ENCODE measurements around the gene SIAH2.

The SIAH2 gene

DNA sequence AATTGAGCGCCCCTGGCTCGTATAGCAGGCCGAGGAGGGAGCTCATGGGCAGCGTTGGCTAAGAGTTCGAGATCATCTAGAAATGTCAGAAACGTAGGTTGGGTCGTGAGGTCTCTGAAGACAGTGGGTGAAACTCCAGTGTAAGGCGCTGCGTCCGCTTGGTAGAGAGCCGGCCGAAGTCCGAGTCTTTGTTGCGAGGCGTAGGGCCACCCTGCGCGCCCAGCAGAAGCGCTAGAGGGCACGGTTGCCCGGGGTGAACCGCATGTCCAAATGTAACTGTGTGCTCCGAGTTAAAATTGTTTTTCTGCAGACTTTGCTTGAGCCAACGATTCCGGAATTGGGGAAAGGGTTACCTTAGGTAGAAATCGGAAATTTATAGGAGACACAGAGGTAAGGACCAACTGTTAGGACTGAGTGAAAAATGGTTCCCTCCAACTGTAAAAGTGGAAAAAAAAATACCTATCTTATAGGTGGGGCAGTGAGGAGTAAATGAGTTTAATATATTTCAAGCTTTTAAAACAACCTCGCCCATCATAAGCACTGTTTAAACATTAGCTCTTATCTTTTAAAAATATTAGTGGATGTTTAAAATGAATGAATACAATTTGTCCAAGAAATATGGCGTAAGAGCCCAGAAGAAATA is 993 bp upstream of the SIAH2 start:
- Histone ChIP-seq H4K91ac (ENCODE audit: low read depth, low read length) (peak overlapping the region; percentile 87), H3K27me3 (ENCODE audit: insufficient read depth, low read length) (no peaks in the 10 kb centered on the region), H3K27ac (ENCODE audit: low read depth, low read length) (peak overlapping the region; percentile 97), H3K4me3 (ENCODE audit: low read depth, low read length) (peak overlapping the region; percentile 80), H3K79me2 (ENCODE audit: control insufficient read depth, insufficient read depth, low read length, poor library complexity) (peaks cover 19% of the 10 kb centered on the region), H3K18ac (ENCODE audit: low read length) (peak overlapping the region; percentile 90), H3K79me1 (ENCODE audit: low read length) (peaks cover 19% of the 10 kb centered on the region), H4K8ac (ENCODE audit: low read depth, low read length) (peak overlapping the region; percentile 96), H2AFZ (ENCODE audit: insufficient read depth, low read length, poor library complexity) (peak overlapping the region; percentile 9), H3K36me3 (ENCODE audit: control insufficient read depth in 1 of 2, insufficient read depth in 2 of 2, low read length in 2 of 2) (peaks cover 0 to 6% of the 10 kb centered on the region in 2 experiments), H3K9ac (ENCODE audit: low read length) (peak overlapping the region; percentile 62), H3K4me1 (ENCODE audit: control insufficient read depth in 1 of 2, insufficient read depth in 2 of 2, low read length in 2 of 2) (peaks cover 8 to 10% of the 10 kb centered on the region in 2 experiments), H2BK5ac (ENCODE audit: low read depth, low read length, poor library complexity) (peak overlapping the region; percentile 82), H3K4me2 (ENCODE audit: low read length) (peak overlapping the region; percentile 84), H3K23ac (ENCODE audit: low read length) (no peak overlapping the region), H3K9me3 (ENCODE audit: insufficient read depth, low read depth, low read length) (no peaks in the 10 kb centered on the region), H2AK5ac (ENCODE audit: low read length) (no peak overlapping the region), H3K14ac (ENCODE audit: low read length) (peak overlapping the region; percentile 69), H3K4ac (ENCODE audit: low read depth, low read length) (peak overlapping the region; percentile 26), H2BK120ac (ENCODE audit: insufficient read depth, low read length, poor library complexity) (peak overlapping the region; percentile 87), H2BK12ac (ENCODE audit: low read length) (peak overlapping the region; percentile 19), H4K12ac (ENCODE audit: low read depth, low read length) (peak overlapping the region; percentile 94)
- peak; percentile 50 to 67 for DNase-seq
- no CpG with 5 or more reads among the region's 27 CpGs for WGBS (ENCODE audit: extremely low coverage, insufficient coverage, insufficient read length)

DNA sequence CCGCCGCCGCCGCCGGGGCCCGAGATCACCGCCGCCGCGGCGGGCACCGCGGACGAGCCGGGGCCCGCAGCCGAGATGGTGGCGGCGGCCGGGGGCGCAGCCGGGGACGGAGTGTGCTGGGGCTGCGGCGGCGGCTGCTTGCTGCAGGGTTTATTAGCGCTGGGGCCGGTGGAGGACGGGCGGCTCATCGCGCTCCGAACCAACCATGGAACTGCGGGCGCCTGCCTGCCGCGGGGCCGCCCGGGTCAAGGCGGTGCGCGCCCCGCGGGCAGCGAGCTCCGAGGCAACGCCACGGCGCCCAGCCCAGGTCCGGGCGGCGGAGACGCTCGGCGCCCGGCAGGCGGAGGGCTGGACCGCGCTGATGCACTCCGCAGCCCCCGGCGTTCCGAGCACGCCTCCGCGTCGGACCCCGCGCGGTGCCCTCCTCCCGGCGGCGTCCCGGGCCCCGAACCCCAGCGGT is 277 bp downstream of the SIAH2 start:
- Histone ChIP-seq H4K8ac (ENCODE audit: low read depth, low read length) (peak overlapping the region; percentile 91), H3K4me3 (ENCODE audit: low read depth, low read length) (peak overlapping the region; percentile 94), H3K23ac (ENCODE audit: low read length) (no peak overlapping the region), H3K27me3 (ENCODE audit: insufficient read depth, low read length) (no peaks in the 10 kb centered on the region), H3K27ac (ENCODE audit: low read depth, low read length) (peak overlapping the region; percentile 97), H3K18ac (ENCODE audit: low read length) (peak overlapping the region; percentile 86), H3K9ac (ENCODE audit: low read length) (peak overlapping the region; percentile 95), H2AK5ac (ENCODE audit: low read length) (no peak overlapping the region), H3K79me2 (ENCODE audit: control insufficient read depth, insufficient read depth, low read length, poor library complexity) (peaks cover 21% of the 10 kb centered on the region), H4K91ac (ENCODE audit: low read depth, low read length) (peak overlapping the region; percentile 95), H2BK120ac (ENCODE audit: insufficient read depth, low read length, poor library complexity) (peak overlapping the region; percentile 78), H3K4ac (ENCODE audit: low read depth, low read length) (peak overlapping the region; percentile 92), H3K14ac (ENCODE audit: low read length) (peak overlapping the region; percentile 91), H2AFZ (ENCODE audit: insufficient read depth, low read length, poor library complexity) (peak overlapping the region; percentile 80), H3K9me3 (ENCODE audit: insufficient read depth, low read depth, low read length) (no peaks in the 10 kb centered on the region), H3K79me1 (ENCODE audit: low read length) (peaks cover 20% of the 10 kb centered on the region), H4K12ac (ENCODE audit: low read depth, low read length) (peak overlapping the region; percentile 92), H2BK5ac (ENCODE audit: low read depth, low read length, poor library complexity) (peak overlapping the region; percentile 88), H3K36me3 (ENCODE audit: control insufficient read depth in 1 of 2, insufficient read depth in 2 of 2, low read length in 2 of 2) (peaks cover 0 to 6% of the 10 kb centered on the region in 2 experiments), H3K4me1 (ENCODE audit: control insufficient read depth in 1 of 2, insufficient read depth in 2 of 2, low read length in 2 of 2) (peaks cover 10 to 12% of the 10 kb centered on the region in 2 experiments), H3K4me2 (ENCODE audit: low read length) (peak overlapping the region; percentile 84), H2BK12ac (ENCODE audit: low read length) (peak overlapping the region; percentile 23)
- WGBS (ENCODE audit: extremely low coverage, insufficient coverage, insufficient read length): no CpG with 5 or more reads among the region's 76 CpGs
- DNase-seq: no peak

DNA sequence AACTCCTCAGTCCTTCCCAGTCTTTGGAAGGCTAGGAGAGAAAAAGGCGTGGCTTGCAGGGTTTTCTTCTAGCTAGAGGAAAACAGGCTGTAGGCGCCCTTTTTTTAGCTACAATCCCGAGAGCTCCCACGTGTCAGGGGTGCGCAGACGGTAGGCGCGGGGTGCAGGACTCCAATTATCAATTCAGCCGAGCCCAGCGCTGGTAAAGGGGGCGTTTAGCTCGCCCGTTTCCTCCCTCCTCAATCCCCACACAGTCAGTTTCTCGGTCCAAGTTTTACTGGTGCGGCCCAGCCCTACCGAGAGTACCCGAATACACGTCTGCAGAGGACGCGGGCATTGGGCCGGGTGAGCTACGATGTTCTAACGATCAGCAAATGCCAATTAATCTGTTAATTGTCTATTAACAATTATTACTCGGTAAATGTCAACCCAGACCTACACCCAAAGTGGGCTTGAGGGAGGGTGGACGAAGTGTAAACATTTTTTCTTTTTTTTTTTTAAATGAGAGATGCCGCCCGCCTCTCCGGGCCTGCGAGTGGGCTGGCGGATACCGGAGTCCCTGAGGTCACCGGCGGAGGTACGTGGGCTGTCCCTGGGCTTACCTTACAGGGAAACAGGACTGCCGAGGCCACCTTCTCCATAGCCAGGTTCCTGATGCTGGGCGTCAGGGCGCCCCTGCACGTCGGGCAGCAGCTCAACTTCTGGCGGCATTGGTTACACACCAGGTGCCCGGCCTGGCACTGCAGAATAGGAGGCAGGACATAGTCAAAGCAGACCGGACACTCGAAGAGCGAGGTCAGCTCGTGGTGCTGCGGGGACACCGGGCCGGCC is 923 bp downstream of the SIAH2 start:
- DNase-seq: peak in 1 of 2 donors; percentile 41
- peak overlapping the region; percentile 78 for H2BK120ac ChIP-seq (ENCODE audit: insufficient read depth, low read length, poor library complexity)
- peak overlapping the region; percentile 94 for H3K4me3 ChIP-seq (ENCODE audit: low read depth, low read length)
- H2BK12ac ChIP-seq (ENCODE audit: low read length): peak overlapping the region; percentile 12
- peaks cover 22% of the 10 kb centered on the region for H3K79me1 ChIP-seq (ENCODE audit: low read length)
- peaks cover 22% of the 10 kb centered on the region for H3K79me2 ChIP-seq (ENCODE audit: control insufficient read depth, insufficient read depth, low read length, poor library complexity)
- H4K91ac ChIP-seq (ENCODE audit: low read depth, low read length): peak overlapping the region; percentile 95
- H2AK5ac ChIP-seq (ENCODE audit: low read length): peak overlapping the region; percentile 63
- peak overlapping the region; percentile 97 for H3K27ac ChIP-seq (ENCODE audit: low read depth, low read length)
- peak overlapping the region; percentile 80 for H2AFZ ChIP-seq (ENCODE audit: insufficient read depth, low read length, poor library complexity)
- H3K9ac ChIP-seq (ENCODE audit: low read length): peak overlapping the region; percentile 95
- no peaks in the 10 kb centered on the region for H3K27me3 ChIP-seq (ENCODE audit: insufficient read depth, low read length)
- no CpG with 5 or more reads among the region's 48 CpGs for WGBS (ENCODE audit: extremely low coverage, insufficient coverage, insufficient read length)
- H3K4me1 ChIP-seq (ENCODE audit: control insufficient read depth in 1 of 2, insufficient read depth in 2 of 2, low read length in 2 of 2): peaks cover 14 to 16% of the 10 kb centered on the region in 2 experiments
- peak overlapping the region; percentile 92 for H3K4ac ChIP-seq (ENCODE audit: low read depth, low read length)
- peak overlapping the region; percentile 88 for H2BK5ac ChIP-seq (ENCODE audit: low read depth, low read length, poor library complexity)
- H4K8ac ChIP-seq (ENCODE audit: low read depth, low read length): peak overlapping the region; percentile 91
- H3K9me3 ChIP-seq (ENCODE audit: insufficient read depth, low read depth, low read length): no peaks in the 10 kb centered on the region
- H3K23ac ChIP-seq (ENCODE audit: low read length): no peak overlapping the region
- H3K14ac ChIP-seq (ENCODE audit: low read length): peak overlapping the region; percentile 91
- H3K4me2 ChIP-seq (ENCODE audit: low read length): peak overlapping the region; percentile 84
- peak overlapping the region; percentile 86 for H3K18ac ChIP-seq (ENCODE audit: low read length)
- H3K36me3 ChIP-seq (ENCODE audit: control insufficient read depth in 1 of 2, insufficient read depth in 2 of 2, low read length in 2 of 2): peaks cover 0 to 6% of the 10 kb centered on the region in 2 experiments
- H4K12ac ChIP-seq (ENCODE audit: low read depth, low read length): peak overlapping the region; percentile 92

DNA sequence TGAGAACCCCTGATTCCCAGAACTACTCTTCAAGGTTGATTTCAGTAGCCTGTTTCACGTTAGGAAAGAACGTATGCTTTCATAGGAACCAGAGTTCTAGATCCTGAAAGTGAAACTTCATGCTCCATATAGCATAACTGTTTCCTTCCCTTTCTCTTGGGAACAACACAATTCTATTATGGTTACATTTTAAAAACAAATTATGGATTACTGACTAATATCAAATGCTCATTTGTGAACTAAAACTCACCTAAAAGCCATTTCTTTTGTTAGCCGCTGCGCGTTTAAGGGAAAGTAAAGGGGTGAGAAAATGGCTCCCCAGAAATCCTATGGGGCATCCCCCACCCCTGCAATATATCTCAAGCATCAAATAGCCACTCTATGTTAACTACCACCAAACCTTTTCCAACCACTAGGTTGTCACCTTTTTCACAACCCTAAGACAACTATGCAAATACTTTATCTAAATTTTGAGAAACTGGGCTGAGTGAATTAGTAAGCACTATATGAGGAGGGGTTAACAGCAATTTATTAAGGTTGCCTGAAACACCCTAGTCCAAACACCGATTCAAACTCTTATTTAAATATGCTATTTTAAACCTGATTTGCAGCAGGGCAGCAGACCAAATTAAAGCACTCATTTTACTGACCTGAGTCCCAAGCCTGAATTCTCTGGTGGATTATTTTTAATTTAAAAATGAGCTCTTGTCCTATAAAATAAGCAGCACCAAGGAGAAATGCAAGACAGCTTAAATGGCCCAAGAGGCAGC is 2.4 kb downstream of the SIAH2 start:
- peak overlapping the region; percentile 2 for H3K27ac ChIP-seq (ENCODE audit: low read depth, low read length)
- no peak overlapping the region for H2AK5ac ChIP-seq (ENCODE audit: low read length)
- no peak overlapping the region for H3K18ac ChIP-seq (ENCODE audit: low read length)
- DNase-seq: no peak
- H3K4me2 ChIP-seq (ENCODE audit: low read length): peak overlapping the region; percentile 53
- H3K27me3 ChIP-seq (ENCODE audit: insufficient read depth, low read length): no peaks in the 10 kb centered on the region
- no CpG with 5 or more reads among the region's 6 CpGs for WGBS (ENCODE audit: extremely low coverage, insufficient coverage, insufficient read length)
- no peak overlapping the region for H3K9ac ChIP-seq (ENCODE audit: low read length)
- H4K12ac ChIP-seq (ENCODE audit: low read depth, low read length): no peak overlapping the region
- no peak overlapping the region for H3K23ac ChIP-seq (ENCODE audit: low read length)
- no peak overlapping the region for H4K8ac ChIP-seq (ENCODE audit: low read depth, low read length)
- H3K4me3 ChIP-seq (ENCODE audit: low read depth, low read length): no peak overlapping the region
- H3K36me3 ChIP-seq (ENCODE audit: control insufficient read depth in 1 of 2, insufficient read depth in 2 of 2, low read length in 2 of 2): peaks cover 0 to 6% of the 10 kb centered on the region in 2 experiments
- H2BK120ac ChIP-seq (ENCODE audit: insufficient read depth, low read length, poor library complexity): no peak overlapping the region
- no peak overlapping the region for H2BK5ac ChIP-seq (ENCODE audit: low read depth, low read length, poor library complexity)
- no peak overlapping the region for H2AFZ ChIP-seq (ENCODE audit: insufficient read depth, low read length, poor library complexity)
- no peaks in the 10 kb centered on the region for H3K9me3 ChIP-seq (ENCODE audit: insufficient read depth, low read depth, low read length)
- peaks cover 24% of the 10 kb centered on the region for H3K79me2 ChIP-seq (ENCODE audit: control insufficient read depth, insufficient read depth, low read length, poor library complexity)
- H4K91ac ChIP-seq (ENCODE audit: low read depth, low read length): no peak overlapping the region
- H3K14ac ChIP-seq (ENCODE audit: low read length): no peak overlapping the region
- peak overlapping the region; percentile 88 for H3K4ac ChIP-seq (ENCODE audit: low read depth, low read length)
- H3K79me1 ChIP-seq (ENCODE audit: low read length): peaks cover 22% of the 10 kb centered on the region
- no peak overlapping the region for H2BK12ac ChIP-seq (ENCODE audit: low read length)
- peaks cover 10 to 12% of the 10 kb centered on the region in 2 experiments for H3K4me1 ChIP-seq (ENCODE audit: control insufficient read depth in 1 of 2, insufficient read depth in 2 of 2, low read length in 2 of 2)

All from trophoblast cell (in vitro differentiated cells and primary cell).